GM19438 (cell line): ENCODE data around the gene DIS3L.
"Not testable (repeated sequence)": the region's sequence is repeated elsewhere in the genome, so short reads cannot be mapped to it uniquely, and the experiment has no call there.

Source experiments
- ATAC-seq: cut with Tn5 transposase; IDR thresholded peaks from one replicate; pipeline ENCODE4 v1.9.1; 2021; ENCODE audit warnings: low read depth; ENCODE audit not compliant: unreplicated experiment

The DIS3L gene

DNA sequence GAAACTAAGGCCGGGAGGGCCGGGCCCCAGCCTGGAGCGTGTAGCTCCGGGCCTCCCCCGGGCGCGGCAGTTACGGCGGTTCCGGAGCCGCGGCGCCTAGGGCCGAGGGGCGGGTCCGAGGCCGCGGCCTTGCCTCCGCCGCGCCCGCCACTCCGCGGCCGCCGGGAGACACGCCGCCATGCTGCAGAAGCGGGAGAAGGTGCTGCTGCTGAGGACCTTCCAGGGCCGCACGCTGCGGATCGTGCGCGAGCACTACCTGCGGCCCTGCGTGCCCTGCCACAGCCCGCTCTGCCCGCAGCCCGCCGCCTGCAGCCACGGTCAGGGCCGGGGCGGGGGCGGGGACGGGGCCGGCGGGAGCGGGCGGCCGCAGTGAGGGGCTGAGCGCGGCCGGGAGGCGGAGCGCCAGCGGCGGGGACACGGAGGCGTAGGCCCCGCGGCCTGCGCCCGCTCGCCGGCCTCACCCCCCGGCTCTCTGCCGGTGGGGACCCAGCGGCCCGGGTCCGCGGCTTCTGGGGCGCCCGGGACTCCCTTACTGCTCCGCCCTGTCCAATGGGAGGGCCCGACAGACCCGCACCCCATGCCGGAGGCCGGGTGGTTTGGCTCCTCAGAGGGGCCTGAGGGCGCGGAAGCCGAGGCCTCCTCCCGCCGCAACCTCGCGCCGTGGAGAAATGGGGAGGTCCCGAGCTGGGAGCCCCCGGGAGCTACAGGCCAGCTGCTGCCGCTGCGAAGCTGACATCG lies at the start of gene DIS3L:
DIS3L (plus strand) TSS at position 150 of the 738 bp plus-strand sequence; CDS start at position 179, 29 bp downstream.
- peak; percentile 58 for ATAC-seq

DNA sequence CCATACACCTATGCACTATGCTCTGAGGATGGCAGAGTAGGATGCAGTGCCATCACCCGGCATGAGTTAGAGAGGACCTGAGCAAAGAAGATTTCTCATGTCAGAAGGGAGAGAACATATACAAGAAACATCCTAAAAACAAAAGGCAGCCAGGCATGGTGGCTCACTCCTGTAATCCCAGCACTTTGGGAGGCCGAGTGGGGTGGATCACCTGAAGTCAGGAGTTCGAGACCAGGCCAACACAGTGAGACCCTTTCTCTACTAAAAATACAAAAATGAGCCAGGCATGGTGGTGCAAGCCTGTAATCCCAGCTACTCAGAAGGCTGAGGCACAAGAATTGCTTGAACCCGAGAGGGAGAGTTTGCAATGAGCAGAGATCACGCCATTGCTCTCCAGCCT lies 47.5 kb upstream of the DIS3L start:
- not testable (repeated sequence) for ATAC-seq

DNA sequence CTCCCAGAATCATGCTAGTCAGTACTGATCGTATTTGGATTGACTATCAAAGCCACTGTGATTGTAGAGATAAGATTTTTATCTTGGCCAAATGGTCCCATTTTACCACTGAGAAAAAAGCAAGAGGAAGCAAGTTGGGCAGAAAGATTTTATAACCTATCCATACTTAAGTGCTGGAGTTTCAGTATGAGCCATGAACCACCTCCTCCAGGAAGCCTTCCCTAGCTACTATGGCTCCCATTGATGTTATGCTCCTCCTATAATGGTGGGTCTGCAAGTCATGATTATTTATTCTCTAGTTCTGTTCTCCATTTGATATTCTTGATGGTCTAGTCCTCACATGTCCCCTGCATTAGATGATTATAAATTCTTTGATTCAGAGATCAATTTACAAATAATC lies 46.4 kb upstream of the DIS3L start:
- no peak for ATAC-seq

DNA sequence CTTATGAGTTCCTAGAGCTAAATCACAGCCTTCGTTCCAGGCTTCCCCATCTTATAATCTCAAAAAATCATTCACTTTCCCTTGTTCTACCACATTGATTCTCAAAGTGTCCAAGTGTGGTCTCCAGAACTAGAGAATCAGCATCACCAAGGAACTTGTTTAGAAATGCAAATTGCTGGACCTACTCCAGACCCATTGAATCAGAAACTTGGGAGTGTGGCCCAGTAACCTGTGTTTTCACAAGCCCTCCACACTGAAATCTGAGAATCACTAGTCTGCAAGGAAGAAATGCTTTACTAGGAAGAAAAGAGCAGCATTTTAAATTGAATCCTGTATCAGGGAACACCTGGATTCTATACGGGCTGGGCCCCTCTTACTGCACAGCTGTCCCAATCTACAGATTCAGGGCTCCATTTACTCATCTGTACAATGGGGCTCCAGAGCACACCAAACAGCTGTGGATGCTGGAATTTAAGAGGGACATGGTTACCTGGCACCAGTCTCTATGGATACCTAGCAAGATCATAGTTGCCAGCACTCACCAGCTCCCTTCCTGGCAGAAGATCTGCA lies 43.7 kb upstream of the DIS3L start:
- no peak for ATAC-seq

DNA sequence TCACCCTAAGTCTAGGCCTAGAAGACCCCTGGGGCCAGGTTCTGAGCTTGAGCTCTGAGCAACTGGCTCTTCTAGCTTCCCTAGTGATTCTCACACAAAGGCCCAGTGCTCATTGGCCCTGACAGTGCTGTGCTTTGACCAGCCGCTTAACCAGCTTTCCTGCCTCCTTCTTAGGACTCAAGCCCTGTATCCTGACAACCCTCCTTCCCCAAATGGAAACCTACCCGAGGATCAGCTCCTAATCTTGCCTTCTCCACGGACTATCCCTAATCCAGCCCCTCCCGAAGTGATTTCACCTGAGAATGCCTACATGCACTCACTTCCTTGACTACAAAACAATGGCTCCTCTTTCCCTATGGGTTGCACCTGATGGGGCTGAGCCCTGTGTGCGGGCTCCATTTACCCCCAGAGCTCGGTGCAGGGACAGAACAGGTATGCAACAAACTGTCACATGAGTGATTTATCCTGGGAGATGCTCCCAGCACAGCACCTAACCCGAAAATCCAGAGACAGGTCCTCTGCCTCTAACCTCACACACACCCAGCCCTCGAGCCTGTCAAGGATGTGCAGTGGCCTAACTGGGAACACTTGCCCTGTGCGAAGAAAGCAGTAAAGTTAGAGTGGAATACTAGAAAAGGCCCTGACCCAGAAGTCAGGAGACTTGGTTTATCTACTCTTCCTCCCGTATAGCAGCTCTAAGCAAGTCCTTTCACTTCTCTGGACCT lies 42.1 kb upstream of the DIS3L start:
- no peak for ATAC-seq

DNA sequence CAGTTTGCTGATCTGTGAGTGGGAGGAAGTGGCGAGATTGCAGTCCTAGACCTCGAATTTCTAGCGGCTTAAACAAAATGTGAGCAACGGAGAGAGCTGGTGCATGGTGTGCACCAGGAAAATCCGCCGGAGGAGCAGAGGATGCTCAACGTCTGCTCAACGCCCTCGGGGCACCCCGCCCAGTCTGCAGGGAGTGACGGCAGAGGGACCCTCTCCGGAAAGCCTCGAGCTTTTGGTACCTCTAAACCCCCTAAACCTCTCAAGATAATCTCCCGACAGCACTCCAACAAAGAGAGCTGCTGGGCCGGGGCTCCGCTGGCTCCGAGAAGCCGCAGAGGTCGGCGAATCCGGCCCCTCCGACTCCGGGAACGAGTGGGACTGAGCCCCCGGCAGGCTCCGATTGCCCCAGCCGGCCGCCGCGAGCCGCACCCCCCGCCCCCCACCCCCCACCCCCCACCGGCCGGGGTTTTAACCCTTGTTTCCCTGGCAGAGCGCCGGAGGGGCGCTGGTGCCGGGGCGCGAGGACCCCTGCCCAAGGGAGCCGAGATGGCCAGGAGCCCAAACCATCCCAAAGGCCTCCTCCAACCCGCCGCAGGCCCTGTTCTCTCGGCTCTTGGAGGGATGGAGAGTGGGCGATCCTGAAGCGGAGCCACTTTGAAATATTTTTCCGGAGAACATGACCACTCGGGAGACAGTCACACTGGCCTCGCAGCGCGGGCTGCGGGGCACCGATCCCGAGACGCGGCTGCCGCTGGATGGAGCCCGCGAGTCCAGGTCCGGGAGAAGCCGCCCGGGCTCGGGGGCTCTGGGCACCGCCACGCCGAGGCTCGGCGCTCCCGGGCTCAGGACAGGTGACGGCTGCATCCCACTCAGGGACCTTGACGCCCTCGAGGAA lies 41.3 kb upstream of the DIS3L start:
- ATAC-seq = no peak

DNA sequence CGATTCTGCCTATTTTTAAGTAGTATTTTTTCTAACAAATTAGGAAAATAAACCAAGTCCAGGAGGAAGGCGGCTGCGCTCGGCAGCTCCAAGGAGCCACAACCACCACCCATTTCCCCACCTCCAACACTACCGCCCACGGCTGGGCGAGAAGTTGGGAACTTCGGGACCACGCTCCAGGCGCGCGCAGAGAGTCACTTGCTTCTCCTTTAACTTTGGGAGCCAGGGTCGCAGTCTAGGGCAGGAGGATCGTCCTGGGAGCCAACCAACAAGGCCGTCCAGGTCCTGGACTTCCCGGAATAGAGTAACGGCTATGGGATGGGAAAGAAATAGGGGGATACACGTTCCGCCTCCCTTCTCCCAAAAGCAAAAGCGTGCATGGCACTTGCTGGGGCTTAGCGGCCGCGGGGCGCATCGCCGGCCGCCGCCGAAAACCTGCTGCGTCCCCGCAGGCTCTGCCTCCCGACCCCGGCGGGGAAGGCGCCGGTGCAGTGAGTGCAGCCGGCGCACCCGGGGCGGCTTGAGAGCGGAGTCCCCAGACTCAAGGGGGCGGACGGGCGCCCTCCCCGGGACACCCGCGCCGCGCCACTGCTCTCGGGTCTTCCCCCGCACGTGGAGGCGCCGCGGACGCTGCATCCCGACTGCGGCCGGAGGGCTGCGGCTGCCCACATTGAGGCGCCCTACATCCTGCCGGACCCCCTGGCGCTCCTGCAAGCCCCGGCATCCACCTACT lies 40.5 kb upstream of the DIS3L start:
- no peak for ATAC-seq

DNA sequence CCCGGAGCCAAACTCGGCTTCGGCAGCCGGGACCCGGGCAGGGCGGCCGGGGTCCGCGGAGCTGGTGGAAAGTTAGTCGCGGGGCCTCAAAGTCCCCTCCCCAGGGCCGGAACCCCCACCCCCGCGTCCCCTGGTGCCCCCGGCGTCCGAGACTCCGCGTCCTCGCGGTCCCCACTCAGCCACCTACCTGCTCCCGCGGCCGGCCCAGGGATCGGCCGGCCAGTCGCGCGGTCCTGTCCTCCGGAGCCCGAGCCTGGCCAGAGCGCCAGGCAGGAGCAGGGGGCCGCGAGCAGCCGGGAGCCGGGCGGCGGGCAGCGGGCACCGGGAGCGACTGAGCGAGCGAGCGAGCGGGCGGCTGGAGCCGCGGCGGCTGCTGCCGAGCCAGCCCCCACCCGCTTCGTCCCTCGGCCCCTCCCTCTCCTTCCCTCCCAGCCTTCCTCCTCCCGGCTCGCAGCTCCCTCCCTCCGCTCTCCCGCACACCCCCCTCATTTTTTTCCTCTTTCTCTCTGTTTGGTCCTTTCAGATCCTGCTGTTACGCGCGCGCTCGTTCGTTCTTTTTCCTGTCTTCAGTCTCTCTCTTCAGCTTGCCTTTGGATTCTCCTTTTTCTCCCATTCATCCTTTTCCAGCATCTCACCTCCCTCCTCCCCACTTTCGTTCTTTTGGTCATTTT lies 39.8 kb upstream of the DIS3L start, which contains the start of gene MEGF11:
MEGF11 (minus strand) TSS at position 333 of the 671 bp plus-strand sequence. CDS start 125,347 bp downstream, outside the sequence.
- ATAC-seq = no peak

DNA sequence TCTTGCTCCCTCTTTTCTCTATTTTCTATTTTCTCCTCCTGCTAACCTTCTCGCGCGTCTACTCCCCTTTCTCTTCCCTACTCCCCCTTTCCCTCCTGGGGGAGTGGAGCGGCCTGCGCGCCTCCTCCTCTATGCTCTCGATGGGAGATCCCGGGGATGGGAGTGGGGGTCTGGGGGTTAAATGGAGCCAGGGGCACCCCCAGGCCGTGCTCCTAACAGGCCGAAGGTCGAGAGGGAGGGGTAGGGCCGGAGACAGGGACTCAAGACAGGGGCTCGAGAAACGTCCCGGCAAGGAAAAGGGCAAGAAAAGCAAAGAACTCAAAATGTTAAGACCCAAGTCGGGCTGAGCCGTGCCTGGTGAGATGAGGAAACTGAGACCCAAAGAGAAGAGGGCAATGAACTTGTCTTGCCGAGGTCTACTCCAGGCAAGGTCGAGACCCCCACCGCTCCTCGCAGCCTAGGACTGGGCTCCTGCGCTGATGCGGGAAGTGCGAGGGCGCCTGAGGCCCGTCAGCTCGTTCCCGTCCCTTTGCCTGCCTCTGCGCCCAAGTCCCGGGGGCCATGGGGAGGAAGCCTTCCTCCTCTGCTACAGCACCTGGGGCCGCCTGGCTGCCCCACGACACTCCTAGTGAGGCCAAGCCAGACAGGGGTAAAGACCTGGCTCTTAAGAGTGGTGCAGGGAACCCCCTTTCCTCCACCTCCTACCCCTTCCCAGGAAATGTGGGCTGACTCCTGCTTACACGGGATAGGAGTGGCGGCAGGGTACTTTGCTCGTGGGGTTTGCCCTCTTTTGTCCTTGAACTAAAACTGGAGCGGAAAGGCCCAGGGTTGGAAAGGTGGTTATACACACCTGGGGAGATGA lies 39.0 kb upstream of the DIS3L start:
- no peak for ATAC-seq

DNA sequence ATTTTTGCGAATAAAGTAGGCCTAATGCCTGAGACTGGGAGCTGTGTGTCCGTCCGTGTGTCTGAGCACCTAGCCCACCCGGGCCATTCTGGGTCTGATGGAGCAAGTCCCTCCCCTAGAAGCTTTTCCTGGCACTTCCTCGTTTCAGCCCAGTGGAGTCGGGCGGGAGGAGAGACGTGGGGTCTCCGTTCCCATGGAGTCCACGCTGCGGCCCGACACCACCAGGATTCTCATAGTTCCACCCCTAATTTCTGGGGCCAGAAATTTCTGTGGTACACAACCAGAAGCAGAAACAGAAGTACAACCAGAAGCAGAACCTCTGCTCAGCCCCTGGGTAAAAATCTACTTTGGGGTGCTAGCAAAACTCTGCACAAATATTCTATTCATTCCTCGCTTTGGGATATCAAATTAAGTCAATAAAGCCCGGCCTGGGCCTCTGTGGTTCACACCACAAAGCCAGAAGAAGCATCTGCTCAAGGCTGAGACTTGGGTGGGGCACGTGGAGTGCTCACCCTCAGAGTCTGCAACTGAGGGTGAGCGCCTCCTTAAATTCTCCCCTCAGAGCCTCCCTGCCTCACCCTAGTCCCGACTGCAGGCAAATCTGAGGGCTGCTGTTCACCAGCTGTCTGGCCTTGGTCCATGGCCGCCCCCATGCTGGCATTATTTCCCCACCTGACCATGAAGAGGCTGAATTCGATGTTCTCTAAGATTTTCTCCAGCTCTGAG lies 38.3 kb upstream of the DIS3L start:
- ATAC-seq = no peak

DNA sequence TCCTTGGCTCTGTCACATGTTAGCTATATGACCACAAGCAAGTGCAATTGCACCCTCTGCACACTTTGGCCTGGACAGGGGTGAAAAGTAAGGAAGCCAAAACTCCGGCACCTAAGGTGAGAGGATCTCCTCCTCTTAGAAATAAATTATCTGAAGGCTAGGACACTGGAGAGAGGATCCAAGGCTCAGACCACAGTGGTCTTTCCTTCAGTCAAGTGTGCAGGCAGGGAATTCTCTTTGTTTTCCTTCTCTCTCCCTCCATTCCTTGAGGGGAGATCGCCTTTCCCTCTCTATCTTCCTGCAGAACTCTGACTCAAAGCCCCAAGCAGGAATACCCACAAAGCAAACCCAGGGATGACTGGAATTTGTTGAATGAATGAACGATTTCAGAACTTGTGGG lies 36.7 kb upstream of the DIS3L start:
- no peak for ATAC-seq

DNA sequence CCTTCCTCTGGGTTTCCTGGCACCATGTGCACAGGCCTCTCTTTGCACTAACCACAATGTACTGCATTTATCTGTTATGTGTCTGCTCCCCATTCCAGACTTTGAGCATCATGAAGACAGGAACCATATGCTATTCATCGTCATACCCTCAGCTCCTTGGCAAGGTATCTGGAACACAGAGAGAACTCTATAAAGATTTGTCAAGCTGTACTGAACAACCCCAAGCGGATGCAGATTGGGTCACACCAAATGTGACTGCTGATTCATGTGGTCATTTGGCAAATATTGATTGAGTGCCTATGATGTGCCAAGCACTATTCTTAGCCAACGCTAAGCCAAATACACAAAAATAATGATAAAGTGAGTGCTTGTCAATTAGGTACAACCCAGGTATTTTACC lies 32.3 kb upstream of the DIS3L start:
- ATAC-seq = no peak

DNA sequence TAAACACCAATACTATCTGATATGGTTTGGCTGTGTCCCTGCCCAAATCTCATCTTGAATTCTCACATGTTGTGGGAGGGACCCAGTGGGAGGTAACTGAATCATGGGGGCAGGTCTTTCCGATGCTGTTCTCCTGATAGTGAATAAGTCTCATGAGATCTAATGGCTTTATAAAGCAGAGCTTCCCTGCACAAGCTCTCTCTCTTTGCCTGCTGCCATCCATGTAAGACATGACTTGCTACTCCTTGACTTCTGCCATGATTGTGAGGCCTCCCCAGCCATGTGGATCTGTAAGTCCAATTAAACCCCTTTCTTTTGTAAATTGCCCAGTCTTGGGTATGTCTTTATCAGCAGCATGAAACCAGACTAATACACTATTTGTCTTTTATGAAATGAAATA lies 30.5 kb upstream of the DIS3L start:
- ATAC-seq = not testable (repeated sequence)

DNA sequence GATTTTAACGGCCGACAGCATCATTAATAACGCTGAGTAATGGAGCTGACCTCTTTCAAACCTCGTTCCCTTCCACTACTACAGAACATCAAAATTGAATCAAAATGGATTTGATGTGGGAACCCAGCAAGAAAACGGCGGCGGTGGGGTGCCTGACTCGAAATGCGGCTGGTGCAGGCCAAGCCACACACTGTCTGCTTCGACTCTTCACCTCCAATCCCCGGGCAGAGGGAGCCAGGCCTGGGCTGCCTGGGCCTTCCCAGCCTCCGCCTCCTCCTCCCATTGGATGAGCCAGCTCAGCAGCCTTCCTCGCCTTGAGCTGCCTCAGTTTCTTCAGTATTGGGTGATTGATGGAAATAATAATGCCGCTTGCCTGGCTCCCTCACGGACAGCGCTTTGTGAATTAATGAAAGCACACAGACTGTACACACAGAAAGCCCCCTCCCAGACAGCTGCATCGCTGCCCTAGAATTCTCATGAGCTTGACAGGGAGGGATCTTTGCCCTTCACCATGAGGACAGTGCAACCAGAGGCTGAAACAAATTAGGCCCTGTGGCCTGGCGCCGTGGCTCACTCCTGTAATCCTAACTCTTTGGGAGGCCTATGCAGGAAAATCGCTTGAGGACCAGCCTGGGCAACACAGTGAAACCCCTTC lies 28.4 kb upstream of the DIS3L start:
- ATAC-seq = no peak

DNA sequence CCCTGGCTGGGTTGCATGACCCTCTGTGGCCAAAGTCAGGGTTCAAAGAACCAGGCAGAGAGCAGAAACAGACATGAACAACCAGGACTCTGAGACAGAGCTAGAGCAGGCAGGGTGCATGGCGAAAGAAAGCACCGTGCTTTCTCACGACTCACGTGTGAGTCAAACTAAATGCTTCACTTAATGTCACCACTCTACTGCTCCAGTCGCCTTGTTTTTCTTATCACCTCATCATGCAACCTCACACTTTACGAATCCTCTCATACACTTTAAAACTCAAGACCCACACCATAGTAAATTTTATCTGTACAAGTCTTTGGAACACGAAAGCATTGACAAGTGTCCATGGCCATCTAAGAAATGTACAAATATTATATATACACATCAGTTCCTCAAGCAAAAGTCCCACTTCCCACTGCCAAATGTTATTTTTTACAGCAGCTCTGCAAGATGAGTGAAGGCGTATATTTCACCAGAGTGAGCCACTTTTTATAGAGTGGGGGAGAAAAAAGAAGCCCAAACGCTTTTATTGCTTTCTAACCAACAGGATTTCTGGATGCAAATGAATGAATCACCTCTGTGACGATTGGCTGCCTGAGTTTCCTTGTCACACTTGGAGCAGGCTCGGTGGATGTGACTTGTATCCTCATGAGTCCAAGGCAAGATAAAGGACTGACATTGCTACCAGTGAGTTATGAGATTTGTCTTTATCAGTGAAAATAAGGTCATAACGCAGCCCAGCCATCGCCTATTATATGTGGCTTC lies 23.9 kb upstream of the DIS3L start:
- no peak for ATAC-seq

DNA sequence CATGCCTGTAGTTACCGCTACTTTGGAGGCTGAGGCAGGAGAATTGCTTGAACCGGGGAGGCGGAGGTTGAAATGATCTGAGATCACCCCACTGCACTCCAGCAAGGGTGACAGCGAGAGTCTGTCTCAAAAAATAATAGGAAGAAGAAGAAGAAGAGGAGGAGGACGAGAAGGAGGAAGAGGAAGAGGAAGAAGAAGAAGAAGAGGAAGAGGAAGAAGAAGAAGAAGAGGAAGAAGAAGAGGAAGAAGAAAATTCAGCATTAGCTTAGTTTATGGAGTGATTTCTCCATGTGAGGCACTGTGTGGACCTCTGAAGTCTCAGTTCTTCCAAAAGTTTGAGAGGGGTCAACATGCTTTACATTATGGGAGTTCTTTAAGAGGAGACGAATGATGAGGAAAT lies 22.4 kb upstream of the DIS3L start:
- no peak for ATAC-seq

DNA sequence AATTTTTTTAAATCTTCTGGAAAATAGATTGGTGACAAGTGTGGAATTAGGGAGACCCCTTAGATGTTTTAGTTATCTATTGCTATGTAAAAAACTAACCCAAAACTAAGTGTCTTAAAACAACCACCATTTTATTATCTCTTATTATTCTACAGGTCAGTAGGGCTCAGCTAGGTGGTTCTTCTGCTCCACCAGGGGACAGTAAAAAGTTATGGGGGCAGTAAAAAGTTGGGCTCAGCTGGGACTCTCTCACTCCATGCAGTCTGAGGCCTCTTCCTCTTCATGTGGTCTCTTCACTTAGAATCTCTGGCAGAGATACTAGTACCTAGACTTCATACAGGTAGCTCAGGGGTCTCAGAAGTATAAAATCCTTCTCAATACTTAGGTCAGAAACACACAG lies 18.0 kb upstream of the DIS3L start:
- ATAC-seq = no peak
